ENCODE measurements around the gene ZDHHC3. TPM values are rescaled to one million over a fixed set of nuclear protein-coding genes. Genes with fewer than 3 reads are reported as not detected.

Gene ZDHHC3
- total RNA-seq, 6 donors from 2014 or later = 98.0 to 179 (median 115) TPM

- Histone ChIP-seq H3K27me3 (no peaks in the 10 kb centered on the region), H3K4me1 (peaks cover 0 to 6% (median 0%) of the 10 kb centered on the region in 4 donors), H3K9me3 (no peaks in the 10 kb centered on the region), H3K4me3 (no peak overlapping the region), H3K27ac (no peak overlapping the region), H3K36me3 (no peaks in the 10 kb centered on the region)
- no peak for DNase-seq
- TF ChIP-seq EP300 (IDR thresholded peaks at IDR 0.05) = no peak
- TF ChIP-seq POLR2AphosphoS5 (IDR thresholded peaks at IDR 0.05) = no peak
- no peak for TF ChIP-seq CTCF (IDR thresholded peaks at IDR 0.05)
- TF ChIP-seq POLR2A (IDR thresholded peaks at IDR 0.05) = no peak
- no peak for ATAC-seq (ENCODE audit: low FRiP score in 2 of 2)
- 11 to 22% methylated on average over 2 of the region's 2 CpGs for WGBS, 2 donors
Measured at GRCh38 chr3:44909063-44909462, 66.9 kb downstream of the ZDHHC3 start.

- no peak for ATAC-seq (ENCODE audit: low FRiP score in 2 of 2)
- H3K36me3 ChIP-seq = no peaks in the 10 kb centered on the region
Measured at GRCh38 chr3:44907612-44908011, 68.4 kb downstream of the ZDHHC3 start.

GRCh38 chr3:44906997-44907396, 69.0 kb downstream of the ZDHHC3 start:
- no peak for TF ChIP-seq POLR2A (IDR thresholded peaks at IDR 0.05)
- no peak for TF ChIP-seq CTCF (IDR thresholded peaks at IDR 0.05)
- WGBS, 2 donors = 72 to 78% methylated on average over 4 of the region's 4 CpGs
- Histone ChIP-seq H3K4me3 (no peak overlapping the region), H3K27ac (no peak overlapping the region), H3K4me1 (no peaks in the 10 kb centered on the region), H3K27me3 (no peaks in the 10 kb centered on the region), H3K9me3 (no peaks in the 10 kb centered on the region), H3K36me3 (no peaks in the 10 kb centered on the region)
- no peak for DNase-seq
- ATAC-seq (ENCODE audit: low FRiP score in 2 of 2) = no peak

More at GRCh38 chr3:44907612-44908011, 68.4 kb downstream of the ZDHHC3 start:
- DNase-seq = no peak
- H3K4me1 ChIP-seq = no peaks in the 10 kb centered on the region
- H3K27me3 ChIP-seq = no peaks in the 10 kb centered on the region
- H3K4me3 ChIP-seq = no peak overlapping the region
- 74 to 76% methylated on average over 4 of the region's 4 CpGs for WGBS, 2 donors
- no peak overlapping the region for H3K27ac ChIP-seq
- no peaks in the 10 kb centered on the region for H3K9me3 ChIP-seq
- TF ChIP-seq POLR2A (IDR thresholded peaks at IDR 0.05) (no peak), EP300 (IDR thresholded peaks at IDR 0.05) (no peak), POLR2AphosphoS5 (IDR thresholded peaks at IDR 0.05) (no peak), CTCF (IDR thresholded peaks at IDR 0.05) (no peak)

GRCh38 chr3:44905446-44906157, 70.4 kb downstream of the ZDHHC3 start:
- Histone ChIP-seq H3K4me3 (no peak overlapping the region), H3K27me3 (no peaks in the 10 kb centered on the region), H3K9me3 (no peaks in the 10 kb centered on the region), H3K4me1 (no peaks in the 10 kb centered on the region), H3K27ac (no peak overlapping the region), H3K36me3 (no peaks in the 10 kb centered on the region)
- TF ChIP-seq EP300 (IDR thresholded peaks at IDR 0.05) (no peak), CTCF (IDR thresholded peaks at IDR 0.05) (no peak), POLR2AphosphoS5 (IDR thresholded peaks at IDR 0.05) (no peak), POLR2A (IDR thresholded peaks at IDR 0.05) (no peak)
- ATAC-seq (ENCODE audit: low FRiP score in 2 of 2) (no peak), DNase-seq (no peak)
- 63 to 93% methylated on average over 3 of the region's 3 CpGs for WGBS, 2 donors

- H3K27me3 ChIP-seq = no peaks in the 10 kb centered on the region
- no peak overlapping the region for H3K4me3 ChIP-seq
- TF ChIP-seq POLR2AphosphoS5 (IDR thresholded peaks at IDR 0.05) = no peak
- no peak for TF ChIP-seq CTCF (IDR thresholded peaks at IDR 0.05)
- TF ChIP-seq EP300 (IDR thresholded peaks at IDR 0.05) = no peak
- no peak for TF ChIP-seq POLR2A (IDR thresholded peaks at IDR 0.05)
- DNase-seq (peak in 1 of 2 donors; percentile 55), ATAC-seq (ENCODE audit: low FRiP score in 2 of 2) (no peak)
- no peaks in the 10 kb centered on the region for H3K36me3 ChIP-seq
- H3K4me1 ChIP-seq = no peaks in the 10 kb centered on the region
- no peak overlapping the region for H3K27ac ChIP-seq
- WGBS, 2 donors = 91 to 92% methylated on average over 15 of the region's 15 CpGs
- no peaks in the 10 kb centered on the region for H3K9me3 ChIP-seq
Measured at GRCh38 chr3:44903751-44904150, 72.2 kb downstream of the ZDHHC3 start.
